ENCODE measurements around the gene PTX4. TPM values are rescaled to one million over a fixed set of nuclear protein-coding genes. Genes with fewer than 3 reads are reported as not detected.

PTX4 gene
- polyA plus RNA-seq, 3 donors: 0.19 TPM; not detected in 2

GRCh38 chr16:1530883-1531637 is 42.3 kb upstream of the PTX4 start:
- H3K4me3 ChIP-seq (replicated peaks in 1 of 3; ENCODE audit: low read depth in 2 of 3, low read length in 3 of 3): no peak overlapping the region
- H3K27me3 Mint-ChIP-seq (ENCODE audit: low read depth in 3 of 3): peaks cover 36 to 42% (median 38%) of the 10 kb centered on the region in 3 donors
- H3K36me3 ChIP-seq (replicated peaks in 1 of 2; ENCODE audit: control insufficient read depth in 1 of 2, insufficient read depth in 2 of 2, low read length in 2 of 2): no peaks in the 10 kb centered on the region
- H3K4me3 Mint-ChIP-seq: no peak overlapping the region
- DNase-seq: no peak
- no peak overlapping the region for H3K27ac Mint-ChIP-seq
- H3K36me3 Mint-ChIP-seq: peaks cover 0 to 2% of the 10 kb centered on the region in 2 donors
- peaks cover 0 to 39% of the 10 kb centered on the region in 2 donors for H3K27me3 ChIP-seq (ENCODE audit: control insufficient read depth in 2 of 2, insufficient read depth in 2 of 2, low read length in 2 of 2)
- H3K9me3 Mint-ChIP-seq: peaks cover 0 to 10% (median 0%) of the 10 kb centered on the region in 7 donors
- peaks cover 15 to 16% of the 10 kb centered on the region in 2 donors for H3K4me1 ChIP-seq (ENCODE audit: control insufficient read depth in 1 of 2, insufficient read depth in 2 of 2, low read length in 2 of 2)
- H3K9ac ChIP-seq (ENCODE audit: insufficient read depth, low read length, poor library complexity, severe bottlenecking): no peak overlapping the region
- 96% methylated on average over 31 of the region's 35 CpGs for WGBS (ENCODE audit: insufficient coverage)
- H3K27ac ChIP-seq (ENCODE audit: low read depth in 1 of 2, low read length in 2 of 2): no peak overlapping the region
- TF ChIP-seq CTCF (IDR thresholded peaks at IDR 0.05): no peak
- intact Hi-C loops (cut with micrococcal nuclease): no loop called here
- H3K9me3 ChIP-seq (replicated peaks in 1 of 2; ENCODE audit: control insufficient read depth in 1 of 2, insufficient read depth in 1 of 2, low read length in 2 of 2): no peaks in the 10 kb centered on the region
- H3K79me2 ChIP-seq (ENCODE audit: insufficient read depth, low read length): no peaks in the 10 kb centered on the region
- no peak overlapping the region for H3K4me2 ChIP-seq (replicated peaks; ENCODE audit: extremely low read depth, low read length, poor library complexity, severe bottlenecking)
- no peak overlapping the region for H2AFZ ChIP-seq (ENCODE audit: insufficient read depth, low read depth, low read length, poor library complexity, severe bottlenecking)
- no peaks in the 10 kb centered on the region for H4K20me1 ChIP-seq (ENCODE audit: insufficient read depth, low read length)
- H3K4me1 Mint-ChIP-seq: peaks cover 12% of the 10 kb centered on the region

- DNase-seq: no peak
- Histone ChIP-seq H3K36me3 (replicated peaks in 1 of 2; ENCODE audit: control insufficient read depth in 1 of 2, insufficient read depth in 2 of 2, low read length in 2 of 2) (no peaks in the 10 kb centered on the region), H3K27ac (ENCODE audit: low read depth in 1 of 2, low read length in 2 of 2) (no peak overlapping the region), H4K20me1 (ENCODE audit: insufficient read depth, low read length) (no peaks in the 10 kb centered on the region), H3K9me3 (replicated peaks in 1 of 2; ENCODE audit: control insufficient read depth in 1 of 2, insufficient read depth in 1 of 2, low read length in 2 of 2) (no peaks in the 10 kb centered on the region), H3K79me2 (ENCODE audit: insufficient read depth, low read length) (no peaks in the 10 kb centered on the region), H3K27me3 (ENCODE audit: control insufficient read depth in 2 of 2, insufficient read depth in 2 of 2, low read length in 2 of 2) (peaks cover 0 to 35% of the 10 kb centered on the region in 2 donors), H3K4me2 (replicated peaks; ENCODE audit: extremely low read depth, low read length, poor library complexity, severe bottlenecking) (no peak overlapping the region), H3K4me3 (replicated peaks in 1 of 3; ENCODE audit: low read depth in 2 of 3, low read length in 3 of 3) (no peak overlapping the region), H3K4me1 (ENCODE audit: control insufficient read depth in 1 of 2, insufficient read depth in 2 of 2, low read length in 2 of 2) (peaks cover 15 to 16% of the 10 kb centered on the region in 2 donors), H3K9ac (ENCODE audit: insufficient read depth, low read length, poor library complexity, severe bottlenecking) (no peak overlapping the region), H2AFZ (ENCODE audit: insufficient read depth, low read depth, low read length, poor library complexity, severe bottlenecking) (no peak overlapping the region)
- Mint-ChIP-seq H3K4me1 (peaks cover 12% of the 10 kb centered on the region), H3K36me3 (peaks cover 0 to 1% of the 10 kb centered on the region in 2 donors), H3K27me3 (ENCODE audit: low read depth in 3 of 3) (peaks cover 33 to 35% (median 34%) of the 10 kb centered on the region in 3 donors), H3K4me3 (no peak overlapping the region), H3K9me3 (peaks cover 0 to 10% (median 0%) of the 10 kb centered on the region in 7 donors), H3K27ac (no peak overlapping the region)
- TF ChIP-seq CTCF (IDR thresholded peaks at IDR 0.05): no peak
- WGBS (ENCODE audit: insufficient coverage): 98% methylated on average over 26 of the region's 27 CpGs
- intact Hi-C loops (cut with micrococcal nuclease): no loop called here
Measured at GRCh38 chr16:1530349-1530882, 41.7 kb upstream of the PTX4 start.

All from CD14-positive monocyte (primary cell).